ENCODE data around the gene PDE11A.
"Not testable (repeated sequence)": the region's sequence is repeated elsewhere in the genome, so short reads cannot be mapped to it uniquely, and the experiment has no call there.

PDE11A gene

DNA sequence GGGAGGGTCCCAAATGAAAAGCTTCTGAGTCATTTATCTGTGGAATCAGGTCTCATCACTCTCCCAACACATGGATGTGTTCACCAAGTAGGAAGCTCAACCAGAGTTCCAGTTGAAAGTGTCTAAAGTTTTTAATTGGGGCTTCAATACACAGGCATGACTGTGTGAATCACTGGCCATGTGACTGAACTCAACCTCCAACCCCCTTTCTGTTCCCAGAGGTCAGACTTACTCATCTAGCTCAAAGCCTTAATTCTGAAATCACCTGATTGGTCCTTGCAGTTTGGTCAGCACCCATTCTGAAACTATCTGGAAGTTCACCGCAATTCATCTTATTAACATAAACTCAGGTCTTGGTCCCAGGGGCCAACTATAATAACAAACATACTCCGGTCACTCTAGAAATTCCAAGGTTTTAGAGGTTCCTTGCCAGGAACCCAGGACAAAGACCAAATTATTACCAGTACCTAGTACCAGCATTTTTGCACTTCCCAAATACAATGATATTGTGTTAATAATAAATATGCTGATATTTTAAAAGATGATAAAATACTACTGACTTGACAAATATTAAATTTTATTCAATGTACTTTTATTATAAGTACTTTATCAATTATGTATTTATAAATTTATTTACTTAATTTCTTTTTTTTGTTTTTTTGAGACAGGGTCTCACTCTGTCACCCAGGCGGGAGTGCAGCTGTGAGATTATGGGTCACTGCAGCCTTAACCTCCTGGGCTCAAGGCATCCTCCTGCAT, 28.9 kb upstream of the PDE11A start:
- ATAC-seq (replicated peaks) (no peak), DNase-seq (no peak)
- peaks cover 5 to 7% of the 10 kb centered on the region in 2 donors for H3K27me3 Mint-ChIP-seq
- H3K4me3 Mint-ChIP-seq = no peak overlapping the region
- H3K4me1 Mint-ChIP-seq (ENCODE audit: low read depth in 2 of 2) = no peaks in the 10 kb centered on the region
- H3K27ac Mint-ChIP-seq = no peak overlapping the region
- no peaks in the 10 kb centered on the region for H3K9me3 Mint-ChIP-seq
- no peaks in the 10 kb centered on the region for H3K36me3 Mint-ChIP-seq (ENCODE audit: insufficient read depth)

DNA sequence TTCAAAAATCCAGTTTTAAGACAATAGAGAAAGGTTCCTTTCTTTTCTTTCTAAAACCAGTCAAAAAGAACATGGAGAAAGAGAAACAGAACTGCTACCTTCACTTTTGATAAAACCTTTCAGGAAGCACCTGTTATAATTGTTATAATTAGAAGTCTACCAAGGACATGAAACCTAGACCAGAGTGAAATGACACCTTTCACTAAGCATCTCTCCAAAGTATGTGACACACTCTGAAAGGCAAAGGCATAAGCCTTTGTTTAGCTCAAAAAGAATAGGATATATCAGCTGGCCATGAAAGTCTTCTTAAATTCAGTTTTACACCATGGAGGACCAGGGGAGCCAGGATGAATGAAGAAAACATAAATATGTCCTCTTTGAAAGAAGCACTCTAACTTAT, 20.9 kb upstream of the PDE11A start:
- no peaks in the 10 kb centered on the region for H3K4me1 Mint-ChIP-seq (ENCODE audit: low read depth in 2 of 2)
- no peaks in the 10 kb centered on the region for H3K36me3 Mint-ChIP-seq (ENCODE audit: insufficient read depth)
- DNase-seq (no peak), ATAC-seq (replicated peaks) (no peak)
- H3K9me3 Mint-ChIP-seq = no peaks in the 10 kb centered on the region
- peaks cover 5 to 42% of the 10 kb centered on the region in 2 donors for H3K27me3 Mint-ChIP-seq
- no peak overlapping the region for H3K4me3 Mint-ChIP-seq
- no peak overlapping the region for H3K27ac Mint-ChIP-seq

DNA sequence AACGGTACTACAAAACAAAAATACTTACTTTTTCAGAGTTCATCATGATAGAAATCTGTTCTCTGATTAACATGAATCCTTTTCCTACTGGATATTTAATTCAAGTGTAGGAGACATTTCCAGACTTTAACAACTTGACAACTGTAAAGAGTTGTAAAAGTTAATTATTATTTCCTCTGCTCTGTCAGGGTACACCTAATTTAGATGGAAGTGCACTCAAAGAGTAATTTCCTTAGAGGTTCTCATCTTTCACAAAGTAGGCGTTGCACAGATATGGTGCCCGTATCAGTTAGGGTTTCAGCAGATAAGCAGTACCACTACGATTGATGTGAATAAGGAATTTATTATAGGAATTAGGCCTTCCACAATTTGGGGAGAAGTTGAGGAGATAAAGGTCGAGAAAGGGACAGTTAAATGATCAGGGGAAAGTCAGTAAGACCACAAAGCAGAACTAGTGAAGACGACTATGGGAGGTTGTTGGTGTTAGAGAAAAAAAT, 16.2 kb upstream of the PDE11A start:
- peaks cover 16 to 37% of the 10 kb centered on the region in 2 donors for H3K27me3 Mint-ChIP-seq
- ATAC-seq (replicated peaks) (no peak), DNase-seq (no peak)
- H3K4me3 Mint-ChIP-seq = no peak overlapping the region
- no peak overlapping the region for H3K27ac Mint-ChIP-seq
- H3K4me1 Mint-ChIP-seq (ENCODE audit: low read depth in 2 of 2) = no peaks in the 10 kb centered on the region
- H3K36me3 Mint-ChIP-seq (ENCODE audit: insufficient read depth) = no peaks in the 10 kb centered on the region
- no peaks in the 10 kb centered on the region for H3K9me3 Mint-ChIP-seq

DNA sequence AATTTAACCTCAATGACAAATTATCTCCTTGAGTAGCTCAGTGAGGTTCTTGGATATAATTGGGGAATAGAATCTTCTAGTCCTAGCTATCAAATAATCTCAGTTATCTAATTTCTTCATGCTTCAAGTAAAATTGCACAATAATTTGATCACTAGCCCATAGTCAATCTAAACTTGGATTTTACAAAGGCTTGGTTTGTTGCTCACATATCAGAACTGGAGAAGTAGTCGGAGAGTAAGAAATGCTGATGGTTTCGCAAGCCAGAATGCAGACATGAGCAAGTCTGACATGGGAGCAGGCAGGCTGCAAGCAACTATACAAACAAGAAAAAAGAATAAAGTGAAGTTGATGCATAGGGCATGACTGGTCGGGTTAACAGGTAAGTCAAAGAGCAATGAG, 11.7 kb upstream of the PDE11A start:
- ATAC-seq (replicated peaks) (no peak), DNase-seq (no peak)
- no peak overlapping the region for H3K4me3 Mint-ChIP-seq
- H3K27ac Mint-ChIP-seq = no peak overlapping the region
- H3K27me3 Mint-ChIP-seq = peaks cover 19 to 24% of the 10 kb centered on the region in 2 donors
- no peaks in the 10 kb centered on the region for H3K36me3 Mint-ChIP-seq (ENCODE audit: insufficient read depth)
- no peaks in the 10 kb centered on the region for H3K9me3 Mint-ChIP-seq
- no peaks in the 10 kb centered on the region for H3K4me1 Mint-ChIP-seq (ENCODE audit: low read depth in 2 of 2)

DNA sequence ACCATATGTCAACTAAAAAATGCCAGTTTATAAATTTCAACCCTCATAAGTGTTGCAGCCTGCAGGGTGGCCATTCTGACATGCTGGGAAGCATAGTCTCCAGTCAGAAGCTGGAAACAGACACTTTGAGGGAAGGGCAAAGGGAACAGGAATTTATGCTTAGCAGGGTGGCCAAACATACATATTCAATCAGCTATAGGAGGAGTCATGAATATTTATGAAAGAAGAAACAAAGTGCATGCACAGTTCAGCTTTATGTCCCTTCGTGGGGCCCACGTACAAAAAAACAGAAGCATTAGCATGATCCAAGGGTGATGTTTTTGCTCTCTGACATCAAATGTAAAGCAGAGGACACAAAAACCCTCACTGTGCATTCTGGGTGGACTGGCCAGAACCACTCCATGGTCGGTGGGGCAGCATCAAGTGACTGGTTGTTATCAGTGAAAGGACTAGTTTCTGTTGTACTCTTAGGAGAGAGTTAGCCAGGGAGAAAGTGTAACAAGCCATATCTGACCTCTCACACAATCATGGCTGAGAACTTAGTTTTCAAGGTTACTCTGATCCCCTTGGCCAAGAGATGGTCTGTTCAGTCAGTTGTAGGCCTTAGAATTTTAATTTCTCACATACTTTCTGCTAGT, 9.9 kb upstream of the PDE11A start:
- ATAC-seq (replicated peaks) (no peak), DNase-seq (no peak)
- Mint-ChIP-seq H3K27ac (no peak overlapping the region), H3K27me3 (peaks cover 22 to 32% of the 10 kb centered on the region in 2 donors), H3K4me3 (no peak overlapping the region), H3K36me3 (ENCODE audit: insufficient read depth) (no peaks in the 10 kb centered on the region), H3K4me1 (ENCODE audit: low read depth in 2 of 2) (no peaks in the 10 kb centered on the region), H3K9me3 (no peaks in the 10 kb centered on the region)

GRCh38 chr2:178079279-178079678, 6.7 kb upstream of the PDE11A start:
- H3K4me3 Mint-ChIP-seq; H3K27ac Mint-ChIP-seq; DNase-seq; H3K4me1 Mint-ChIP-seq (ENCODE audit: low read depth in 2 of 2); H3K36me3 Mint-ChIP-seq (ENCODE audit: insufficient read depth); H3K9me3 Mint-ChIP-seq; ATAC-seq (replicated peaks): not testable (repeated sequence)
- H3K27me3 Mint-ChIP-seq = peaks cover 30 to 40% of the 10 kb centered on the region in 2 donors

GRCh38 chr2:178076130-178076529, 3.6 kb upstream of the PDE11A start:
- ATAC-seq (replicated peaks) (no peak), DNase-seq (no peak)
- Mint-ChIP-seq H3K9me3 (no peaks in the 10 kb centered on the region), H3K27me3 (peaks cover 61 to 62% of the 10 kb centered on the region in 2 donors), H3K4me3 (no peak overlapping the region), H3K36me3 (ENCODE audit: insufficient read depth) (no peaks in the 10 kb centered on the region), H3K4me1 (ENCODE audit: low read depth in 2 of 2) (peaks cover 7 to 8% of the 10 kb centered on the region in 2 donors), H3K27ac (no peak overlapping the region)

DNA sequence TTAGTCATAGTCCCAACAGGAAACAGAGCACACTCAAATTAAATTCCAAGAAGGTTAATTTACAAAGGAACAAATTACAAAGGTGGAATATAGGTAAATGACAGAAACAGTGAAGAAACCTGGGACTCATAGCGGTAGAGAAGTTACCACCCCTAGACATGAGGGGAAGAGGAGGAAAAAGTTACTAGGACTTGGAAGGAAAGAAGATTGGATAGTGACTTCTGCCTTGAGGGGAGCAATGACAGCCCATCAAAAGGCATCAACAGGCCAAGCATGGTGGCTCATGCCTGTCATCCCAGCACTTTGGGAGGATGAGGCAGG, 2.4 kb upstream of the PDE11A start:
- DNase-seq (no peak), ATAC-seq (replicated peaks) (no peak)
- H3K9me3 Mint-ChIP-seq = no peaks in the 10 kb centered on the region
- peaks cover 7 to 8% of the 10 kb centered on the region in 2 donors for H3K4me1 Mint-ChIP-seq (ENCODE audit: low read depth in 2 of 2)
- H3K4me3 Mint-ChIP-seq = no peak overlapping the region
- no peak overlapping the region for H3K27ac Mint-ChIP-seq
- peaks cover 62 to 67% of the 10 kb centered on the region in 2 donors for H3K27me3 Mint-ChIP-seq
- no peaks in the 10 kb centered on the region for H3K36me3 Mint-ChIP-seq (ENCODE audit: insufficient read depth)

- H3K27me3 Mint-ChIP-seq = peaks cover 61 to 65% of the 10 kb centered on the region in 2 donors
These were observed 1.8 kb upstream of the PDE11A start for GRCh38 chr2:178074123-178075005.

DNA sequence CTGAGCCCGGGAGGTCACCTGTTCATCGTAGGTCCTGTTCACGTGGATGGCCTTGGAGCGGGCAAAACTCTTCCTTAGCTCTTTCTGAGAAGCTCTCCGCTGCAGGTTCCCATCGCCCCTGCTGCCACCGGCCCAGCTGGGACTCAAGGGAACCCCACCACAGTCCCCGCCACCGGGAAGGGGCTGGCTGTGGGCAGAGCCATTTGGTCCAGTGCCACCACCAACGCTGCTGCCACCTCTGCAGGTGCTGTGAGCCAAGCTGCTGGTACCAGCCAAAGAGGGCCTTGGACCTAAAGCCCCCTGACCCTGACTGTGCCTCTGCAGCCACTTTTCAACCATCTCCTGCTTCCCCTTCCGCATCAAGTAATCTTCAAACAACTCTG, 586 bp downstream of the PDE11A start:
- ATAC-seq (replicated peaks) = no peak
- Mint-ChIP-seq H3K27ac (no peak overlapping the region), H3K4me1 (ENCODE audit: low read depth in 2 of 2) (peaks cover 7 to 8% of the 10 kb centered on the region in 2 donors), H3K27me3 (peaks cover 57 to 66% of the 10 kb centered on the region in 2 donors), H3K4me3 (no peak overlapping the region), H3K9me3 (no peaks in the 10 kb centered on the region), H3K36me3 (ENCODE audit: insufficient read depth) (no peaks in the 10 kb centered on the region)
- DNase-seq = no peak

More at GRCh38 chr2:178074123-178075005, 1.8 kb upstream of the PDE11A start:
- H3K27ac Mint-ChIP-seq = no peak overlapping the region
- no peaks in the 10 kb centered on the region for H3K9me3 Mint-ChIP-seq
- H3K36me3 Mint-ChIP-seq (ENCODE audit: insufficient read depth) = no peaks in the 10 kb centered on the region
- DNase-seq (no peak), ATAC-seq (replicated peaks) (no peak)
- no peak overlapping the region for H3K4me3 Mint-ChIP-seq
- peaks cover 7 to 8% of the 10 kb centered on the region in 2 donors for H3K4me1 Mint-ChIP-seq (ENCODE audit: low read depth in 2 of 2)

- peaks cover 7 to 8% of the 10 kb centered on the region in 2 donors for H3K4me1 Mint-ChIP-seq (ENCODE audit: low read depth in 2 of 2)
- H3K9me3 Mint-ChIP-seq = no peaks in the 10 kb centered on the region
- no peak overlapping the region for H3K4me3 Mint-ChIP-seq
- H3K36me3 Mint-ChIP-seq (ENCODE audit: insufficient read depth) = no peaks in the 10 kb centered on the region
- peaks cover 55 to 61% of the 10 kb centered on the region in 2 donors for H3K27me3 Mint-ChIP-seq
- no peak overlapping the region for H3K27ac Mint-ChIP-seq
- no peak for ATAC-seq (replicated peaks)
- DNase-seq = no peak
These were observed 1.8 kb downstream of the PDE11A start for GRCh38 chr2:178070824-178071223.

GRCh38 chr2:178069551-178069950, 3.0 kb downstream of the PDE11A start:
- Mint-ChIP-seq H3K27ac (no peak overlapping the region), H3K4me3 (no peak overlapping the region), H3K27me3 (peaks cover 47 to 55% of the 10 kb centered on the region in 2 donors), H3K4me1 (ENCODE audit: low read depth in 2 of 2) (peaks cover 7 to 8% of the 10 kb centered on the region in 2 donors), H3K36me3 (ENCODE audit: insufficient read depth) (no peaks in the 10 kb centered on the region), H3K9me3 (no peaks in the 10 kb centered on the region)
- ATAC-seq (replicated peaks) (no peak), DNase-seq (no peak)

DNA sequence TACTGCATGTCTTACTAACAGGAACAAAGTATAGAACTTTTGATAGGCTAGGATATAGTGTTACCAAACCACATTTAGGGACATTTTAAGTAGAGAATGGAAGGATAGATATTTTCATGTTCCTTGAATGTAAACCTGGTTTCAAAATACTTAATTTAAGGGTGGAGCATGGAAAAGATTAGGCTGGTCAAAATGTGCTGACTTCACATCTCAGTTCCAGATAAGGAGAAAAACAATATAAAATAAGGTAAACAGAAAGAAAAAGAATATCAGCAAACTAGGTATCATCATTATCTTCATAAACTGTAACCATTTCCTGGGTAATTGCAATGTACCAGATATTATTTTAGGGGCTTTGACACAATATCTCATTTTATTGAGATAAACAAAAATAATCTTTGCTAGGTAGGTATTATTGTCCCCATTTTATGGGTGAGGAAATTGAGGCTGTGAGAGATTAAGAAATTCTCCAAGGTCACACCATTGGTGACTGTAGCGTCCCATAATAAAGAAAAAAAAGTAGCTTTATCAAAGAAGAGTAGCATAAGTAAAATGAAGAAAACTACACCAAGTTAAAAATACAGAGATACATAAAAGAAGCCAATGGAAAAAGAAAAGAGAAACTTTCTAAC, 3.6 kb downstream of the PDE11A start:
- H3K27me3 Mint-ChIP-seq = peaks cover 41 to 49% of the 10 kb centered on the region in 2 donors
- no peak overlapping the region for H3K4me3 Mint-ChIP-seq
- ATAC-seq (replicated peaks) (no peak), DNase-seq (no peak)
- H3K4me1 Mint-ChIP-seq (ENCODE audit: low read depth in 2 of 2) = peaks cover 7 to 8% of the 10 kb centered on the region in 2 donors
- no peak overlapping the region for H3K27ac Mint-ChIP-seq
- no peaks in the 10 kb centered on the region for H3K9me3 Mint-ChIP-seq
- no peaks in the 10 kb centered on the region for H3K36me3 Mint-ChIP-seq (ENCODE audit: insufficient read depth)

All from effector memory CD8-positive, alpha-beta T cell (primary cell).